ENCODE measurements around the gene FRMD3.

The FRMD3 gene

DNA sequence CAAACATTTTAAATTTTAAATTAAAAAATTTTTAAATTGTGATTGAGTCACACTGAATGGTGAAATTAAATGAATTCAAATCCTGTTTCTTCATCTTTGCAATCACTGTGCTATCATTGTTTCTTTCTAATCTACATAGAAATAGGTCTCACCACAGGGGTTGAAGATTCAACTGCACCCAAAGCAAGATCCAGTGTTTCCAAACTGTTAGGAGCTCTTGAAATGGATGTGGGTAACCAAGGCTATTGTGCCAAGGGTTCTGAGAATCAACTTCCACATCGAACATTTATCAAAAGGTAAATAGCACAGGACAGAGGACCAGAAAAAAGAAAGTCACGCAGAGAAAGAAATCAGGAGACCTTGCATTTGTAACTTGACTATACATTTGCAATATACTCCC lies 302.7 kb downstream of the FRMD3 start:
- DNase-seq (ENCODE audit: low read depth in 2 of 2) = no peak

DNA sequence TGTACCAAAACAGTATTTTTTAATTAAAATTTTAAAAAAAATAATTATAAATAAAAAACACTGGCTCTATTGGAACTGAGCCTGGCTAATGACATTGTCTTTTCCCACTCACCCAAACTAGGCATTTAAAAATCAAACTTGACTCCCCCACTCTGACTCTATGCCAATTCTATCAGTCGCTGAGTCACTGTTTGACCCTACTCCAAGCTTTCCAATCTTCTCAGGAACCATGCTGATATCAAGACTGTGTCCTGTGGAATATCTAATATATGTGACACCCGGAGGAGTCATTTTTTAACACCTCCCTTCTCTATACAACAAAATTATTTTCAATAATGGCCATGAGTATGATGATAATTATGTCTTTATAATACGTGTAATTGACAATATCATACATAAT lies 303.7 kb downstream of the FRMD3 start:
- no peak for DNase-seq (ENCODE audit: low read depth in 2 of 2)

DNA sequence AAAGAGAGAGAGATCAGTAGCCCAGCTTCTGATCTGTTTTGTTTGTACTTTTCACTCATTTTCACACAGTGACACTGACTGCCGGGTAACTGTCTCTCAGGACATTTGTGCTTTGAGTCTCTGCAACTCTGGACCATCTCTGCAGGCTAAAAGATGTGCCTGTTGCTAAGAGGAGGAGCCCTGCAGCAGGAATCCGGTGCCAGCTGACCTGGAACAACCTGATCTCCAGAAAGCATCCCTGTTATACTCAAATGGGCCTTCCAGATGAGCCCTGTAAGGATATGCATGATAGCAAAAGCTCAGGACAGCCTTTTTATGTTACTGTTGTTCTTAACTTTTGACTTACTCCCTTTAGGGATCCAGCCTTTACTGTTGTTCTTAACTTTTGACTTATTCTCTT lies 304.6 kb downstream of the FRMD3 start:
- DNase-seq (ENCODE audit: low read depth in 2 of 2) = no peak

DNA sequence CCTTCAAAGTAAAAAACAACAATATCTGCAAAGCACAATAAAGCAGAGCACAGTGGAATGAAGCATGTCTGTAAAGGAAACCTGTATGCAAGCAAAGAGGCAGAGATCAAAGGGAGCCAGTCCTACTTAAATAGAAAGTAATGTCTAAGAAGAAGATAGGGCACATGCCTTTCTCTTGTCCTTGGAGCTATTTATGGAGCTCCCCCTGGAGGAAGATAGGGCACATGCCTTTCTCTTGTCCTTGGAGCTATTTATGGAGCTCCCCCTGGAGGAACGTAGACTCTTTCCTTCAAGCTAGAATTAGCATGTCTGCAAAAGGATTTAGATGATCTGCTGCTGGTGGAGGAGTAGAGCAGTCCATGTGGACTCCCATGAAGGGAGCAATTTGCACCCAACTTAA lies 307.2 kb downstream of the FRMD3 start:
- no peak for DNase-seq (ENCODE audit: low read depth in 2 of 2)

DNA sequence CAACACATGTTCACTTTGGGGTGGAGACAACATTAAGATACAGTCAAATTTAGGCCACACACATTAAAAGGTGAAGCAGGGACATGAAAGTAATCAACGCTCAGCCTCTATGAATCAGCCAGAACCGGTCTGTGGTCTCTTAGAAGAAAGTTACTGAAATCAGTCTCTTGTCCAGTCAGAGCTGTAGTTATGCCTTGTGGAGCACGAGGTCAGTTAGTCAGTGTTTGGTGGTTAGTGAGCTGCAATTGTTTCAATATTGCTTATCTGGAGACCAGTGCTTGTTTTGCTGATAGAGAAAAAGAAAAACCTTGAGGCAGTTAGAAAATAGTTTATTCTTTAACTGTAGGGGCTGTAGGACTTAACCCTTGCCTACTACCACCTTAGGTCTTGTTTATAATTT lies 317.5 kb downstream of the FRMD3 start:
- no peak for DNase-seq (ENCODE audit: low read depth in 2 of 2)

DNA sequence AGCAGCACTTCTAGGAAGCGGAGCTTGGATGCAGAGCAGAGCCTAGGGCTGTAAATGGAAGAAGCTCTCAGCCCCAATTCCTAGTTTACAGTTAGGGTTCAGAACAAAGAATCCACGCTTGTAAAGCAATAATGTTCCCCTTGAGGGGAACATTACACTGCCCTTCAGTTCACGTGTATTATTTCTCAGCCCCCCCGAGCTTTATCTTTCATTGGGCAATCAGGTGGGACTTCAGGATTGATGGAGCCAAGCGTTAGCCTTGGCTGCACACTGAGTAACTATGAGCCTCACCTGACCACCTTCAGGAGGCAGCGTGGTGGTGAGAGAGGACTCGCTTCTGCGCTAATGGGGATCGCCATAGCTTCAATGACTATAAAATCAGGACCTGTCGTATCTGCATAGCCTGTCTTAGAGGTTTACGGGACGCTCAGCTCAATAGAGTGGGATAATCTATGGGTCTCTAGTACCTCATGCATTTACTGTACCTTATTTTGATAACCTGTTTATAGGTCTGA lies 318.2 kb downstream of the FRMD3 start:
- DNase-seq (ENCODE audit: low read depth in 2 of 2) = no peak

DNA sequence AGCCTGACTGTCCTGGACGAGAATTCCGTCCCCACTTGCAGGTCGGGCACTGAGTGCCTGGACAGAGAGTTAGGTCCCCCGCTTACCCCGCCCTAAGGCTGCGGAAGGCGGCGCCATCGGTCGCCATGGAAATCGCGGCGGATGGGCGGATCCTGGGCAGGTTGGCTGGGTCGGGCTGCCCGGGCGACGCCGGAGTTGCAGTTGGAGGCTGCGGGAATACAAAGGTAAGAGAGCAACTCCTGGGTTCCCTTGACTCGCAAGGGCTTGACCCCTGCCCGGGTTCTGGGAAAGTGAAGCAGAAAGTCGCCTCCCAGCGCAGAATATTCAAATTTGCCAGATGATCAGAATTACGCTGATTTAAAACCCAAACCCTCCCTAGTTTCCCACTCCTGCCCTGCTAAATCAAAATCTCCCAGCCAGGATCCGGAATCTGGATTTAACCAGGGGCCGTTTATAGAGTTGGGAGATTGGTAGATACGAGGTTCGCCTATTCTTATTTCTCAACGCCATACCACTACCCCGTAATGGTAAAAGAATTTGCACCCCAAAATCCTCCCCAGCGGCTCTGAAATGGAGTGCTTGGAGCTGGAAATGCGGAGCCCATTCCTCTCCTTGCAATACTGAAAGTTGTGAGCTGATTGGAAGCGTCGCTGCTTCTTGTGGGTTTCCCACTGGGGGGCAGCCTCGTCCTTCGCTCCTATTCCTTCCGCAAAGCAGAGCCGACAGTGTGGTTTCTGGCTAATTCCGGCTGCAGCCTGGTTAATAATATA lies 318.9 kb downstream of the FRMD3 start:
- no peak for DNase-seq (ENCODE audit: low read depth in 2 of 2)

DNA sequence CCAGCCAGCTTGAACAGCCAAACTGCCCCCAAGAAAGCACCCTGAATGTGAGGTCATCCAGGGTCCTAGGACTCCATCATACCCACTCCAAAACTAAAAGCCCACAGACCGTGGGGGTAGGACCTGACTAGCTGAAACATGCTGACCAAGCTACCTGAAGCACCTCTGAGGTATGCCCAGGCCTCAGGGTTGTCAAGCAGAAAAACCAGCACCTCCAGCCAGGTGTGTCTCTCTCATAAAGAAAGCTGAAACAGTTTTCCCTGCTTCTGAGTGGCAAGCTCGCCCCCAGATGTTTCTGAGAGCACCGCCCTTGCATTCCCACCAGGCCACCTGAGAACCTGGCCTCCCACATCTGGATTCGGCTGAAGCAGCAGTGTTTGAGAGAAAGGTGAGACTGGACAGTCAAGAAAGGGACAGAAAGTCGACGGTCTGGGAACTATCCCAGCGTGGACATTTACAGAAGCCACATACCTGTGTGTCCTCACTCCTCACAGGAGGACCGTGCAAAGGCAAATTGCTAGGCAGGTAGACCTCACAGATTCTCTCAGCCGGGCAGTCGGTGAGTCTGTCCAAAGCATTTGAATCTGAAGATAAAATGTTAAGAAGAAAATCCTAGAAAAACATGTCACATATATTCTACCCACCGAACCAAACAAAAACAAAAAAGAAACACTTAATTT lies 319.6 kb downstream of the FRMD3 start:
- DNase-seq (ENCODE audit: low read depth in 2 of 2) = no peak

DNA sequence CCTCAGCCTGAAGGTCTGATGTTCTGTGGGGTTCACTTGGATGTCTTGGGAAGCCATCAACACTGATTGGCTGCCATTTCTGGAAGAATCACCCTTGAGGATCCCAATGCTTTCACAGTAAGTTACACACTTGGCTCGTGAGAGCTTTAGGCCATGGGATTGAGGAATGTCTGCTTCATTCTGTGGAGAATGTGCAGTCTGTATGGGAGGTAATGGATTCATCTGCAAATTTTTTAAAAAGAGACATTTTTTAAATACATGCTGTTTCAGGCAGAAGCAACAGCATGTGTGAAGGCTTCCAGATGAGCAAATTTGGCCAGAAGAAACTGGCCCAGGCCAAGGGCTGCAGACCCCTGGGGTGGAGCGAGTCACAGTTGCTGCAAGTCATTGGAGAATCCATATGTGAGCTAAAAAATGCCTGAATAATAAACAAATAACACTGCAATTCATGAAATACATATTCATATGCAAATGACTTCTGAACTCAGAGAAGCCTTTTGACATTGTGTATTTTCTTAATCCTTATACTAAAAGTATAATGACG lies 328.9 kb downstream of the FRMD3 start:
- no peak for DNase-seq (ENCODE audit: low read depth in 2 of 2)

DNA sequence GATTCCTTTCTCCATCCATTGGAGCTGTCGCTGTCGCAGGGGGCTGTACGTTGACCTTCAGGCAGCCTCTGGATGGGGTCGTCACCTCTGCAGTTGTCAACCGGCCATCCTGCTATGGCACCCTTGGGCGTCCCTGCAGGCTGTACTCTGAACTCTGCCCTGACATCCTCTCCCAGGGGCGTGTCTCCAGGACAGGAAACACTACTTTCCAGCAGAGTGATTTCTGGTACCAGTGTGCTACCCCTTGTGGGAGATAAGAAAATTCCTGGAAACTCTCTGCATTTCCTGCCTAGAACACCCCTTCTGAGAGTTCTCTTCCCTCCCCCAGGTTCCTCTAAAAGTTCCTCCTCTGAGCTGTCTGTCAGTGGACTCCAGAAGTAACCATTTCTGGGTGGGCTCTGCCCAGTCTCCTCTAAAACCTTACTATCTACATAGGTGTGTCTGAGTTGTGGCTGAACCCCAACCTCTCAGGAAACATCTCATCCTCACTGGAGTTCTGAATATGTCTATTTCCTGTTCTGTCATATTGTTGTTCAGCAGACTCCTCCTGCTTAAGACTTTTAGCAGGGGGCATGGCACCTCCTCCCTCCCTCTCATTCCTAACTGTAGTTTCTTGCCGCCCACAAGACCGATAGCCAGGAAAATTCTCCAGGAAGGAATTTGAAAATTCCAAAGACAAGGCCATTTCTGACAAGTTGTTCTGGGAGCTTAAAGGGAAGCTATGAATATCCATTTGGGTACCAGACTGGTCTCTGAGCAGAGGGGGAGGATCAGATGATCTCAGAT lies 329.9 kb downstream of the FRMD3 start:
- DNase-seq (ENCODE audit: low read depth in 2 of 2) = no peak

DNA sequence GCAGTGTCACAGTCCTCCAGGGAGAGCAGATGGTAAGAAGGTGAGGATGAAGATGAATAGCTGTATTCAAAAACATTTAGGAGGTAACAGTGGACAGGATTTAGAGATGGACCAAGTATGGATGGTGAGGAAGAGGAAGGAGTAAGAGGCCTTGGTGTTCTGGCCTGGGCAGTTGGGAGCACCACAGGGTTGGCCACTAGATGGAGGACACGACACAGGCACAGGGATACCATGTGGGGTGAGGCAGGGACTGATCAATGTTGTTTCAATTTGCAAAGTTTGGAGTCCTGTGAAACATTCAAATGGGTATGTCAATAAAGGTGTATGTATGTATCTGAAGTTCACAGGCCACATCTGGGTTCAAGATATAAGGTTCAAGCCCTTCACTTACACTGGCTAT lies 334.2 kb downstream of the FRMD3 start:
- DNase-seq (ENCODE audit: low read depth in 2 of 2) = no peak

DNA sequence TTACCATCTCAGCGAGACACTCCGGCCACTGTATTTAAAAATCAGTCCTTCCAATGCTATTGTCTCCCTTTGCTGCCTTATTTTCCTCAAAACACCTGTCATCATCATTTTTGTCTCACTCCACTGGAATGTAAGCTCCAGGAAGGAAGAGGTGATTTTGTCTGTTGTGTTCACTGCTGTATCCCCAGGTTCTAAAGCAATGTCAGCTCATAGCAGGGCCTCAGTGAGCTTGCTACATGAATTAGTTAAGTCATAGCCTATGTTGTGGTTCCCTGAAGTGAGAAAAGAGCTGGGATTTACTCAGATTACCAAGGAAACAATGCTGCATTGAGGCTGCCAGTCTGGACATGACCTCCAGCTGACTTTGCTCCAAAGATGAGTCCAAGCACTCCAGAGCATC lies 337.7 kb downstream of the FRMD3 start:
- no peak for DNase-seq (ENCODE audit: low read depth in 2 of 2)

DNA sequence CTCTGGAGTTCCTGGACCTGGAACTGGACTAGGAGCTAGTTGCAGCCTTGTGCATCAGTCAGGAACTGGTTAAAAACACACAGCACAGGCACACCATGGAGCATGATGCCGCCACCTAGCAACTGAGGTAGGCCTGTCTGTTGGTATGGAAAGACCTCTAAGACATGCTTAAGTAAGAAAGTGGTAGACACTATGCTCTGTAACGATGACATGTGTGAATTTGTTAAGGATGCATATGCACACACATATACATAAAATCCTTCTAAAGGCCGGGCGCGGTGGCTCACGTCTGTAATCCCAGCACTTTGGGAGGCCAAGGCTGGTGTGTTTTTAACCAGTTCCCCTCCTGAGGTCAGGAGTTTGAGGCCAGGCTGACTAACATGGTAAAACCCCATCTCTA lies 338.4 kb downstream of the FRMD3 start:
- DNase-seq (ENCODE audit: low read depth in 2 of 2) = no peak

DNA sequence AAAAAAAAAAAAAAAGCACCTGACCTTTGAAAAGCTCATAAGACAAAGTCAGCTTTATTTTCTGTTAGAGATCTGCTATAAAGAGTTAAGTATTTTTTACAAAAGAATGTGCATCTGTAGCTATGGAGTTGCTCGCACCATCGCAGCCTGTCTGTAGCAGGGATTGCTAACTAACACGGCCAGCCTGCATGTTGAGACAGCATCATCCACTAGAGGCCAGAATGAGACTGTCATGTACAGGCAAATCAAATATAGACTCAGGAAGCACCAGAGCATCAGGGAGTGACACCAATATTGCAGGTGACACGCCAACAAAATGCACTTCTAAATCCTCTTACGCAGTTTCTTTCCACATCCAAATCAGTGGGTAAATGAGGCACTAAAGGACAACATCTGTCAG lies 339.0 kb downstream of the FRMD3 start:
- DNase-seq (ENCODE audit: low read depth in 2 of 2) = no peak

DNA sequence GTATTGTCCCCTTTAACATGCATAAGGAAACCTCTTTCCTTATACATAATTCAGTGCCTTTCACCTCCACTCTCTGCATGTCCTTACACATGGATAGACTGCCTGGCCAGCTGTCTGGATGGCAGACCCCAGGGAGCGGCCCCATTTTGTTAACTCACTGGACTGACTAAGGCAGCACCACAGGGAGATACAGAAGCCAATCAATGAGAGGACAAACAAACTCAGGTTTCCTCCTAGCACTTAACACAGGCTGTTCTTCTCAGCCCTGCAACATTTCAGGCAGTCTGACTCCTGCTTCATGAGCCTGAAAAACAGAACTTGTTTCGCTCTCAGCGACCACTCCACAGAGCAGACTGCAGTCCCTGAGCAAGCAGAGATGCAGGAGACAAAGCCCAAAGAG lies 339.8 kb downstream of the FRMD3 start:
- DNase-seq (ENCODE audit: low read depth in 2 of 2) = no peak

DNA sequence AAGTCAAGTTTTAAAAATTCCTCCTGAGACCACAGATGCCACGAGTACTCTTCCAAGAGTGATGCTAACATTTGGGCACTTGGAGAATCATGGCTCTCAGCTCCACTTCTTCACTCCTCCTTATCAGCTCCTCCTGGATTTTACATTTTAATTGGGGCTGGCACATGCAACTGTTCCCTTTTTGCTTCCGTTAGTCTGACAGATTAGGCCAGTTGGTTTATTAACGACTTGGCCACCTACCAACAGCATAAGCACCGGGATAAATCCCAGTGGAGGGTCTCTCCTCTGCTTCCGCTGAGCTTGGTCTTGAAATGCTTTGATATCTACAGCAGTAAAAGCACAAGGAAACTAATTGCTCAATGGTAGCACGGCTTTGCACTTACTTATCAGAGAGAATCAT lies 340.6 kb downstream of the FRMD3 start:
- no peak for DNase-seq (ENCODE audit: low read depth in 2 of 2)

DNA sequence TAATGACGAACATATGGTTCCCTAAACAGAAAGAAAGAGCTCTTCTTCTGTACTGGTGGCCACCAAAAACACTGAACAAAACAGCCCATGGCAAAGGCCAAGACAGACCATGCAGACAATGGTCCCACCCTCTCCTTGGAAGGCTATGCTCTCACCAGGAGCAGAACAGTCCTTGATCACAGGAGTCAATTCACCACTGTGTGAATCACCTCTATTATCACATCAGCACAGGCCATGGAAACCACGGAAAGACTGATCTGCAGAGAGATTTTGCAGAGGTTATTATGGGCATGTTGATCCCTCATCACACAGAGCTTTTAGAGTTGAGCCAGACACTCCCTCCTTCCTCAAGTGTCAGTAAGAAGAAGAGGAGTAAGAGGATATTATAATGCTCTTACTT lies 341.3 kb downstream of the FRMD3 start:
- DNase-seq (ENCODE audit: low read depth in 2 of 2) = no peak

Measured in stimulated activated CD4-positive, alpha-beta T cell treated with anti-CD3 and anti-CD28 coated beads, Interleukin-1b, Interleukin-23, amount 100 ng/mL, for 1 hour (primary cell).